Measurements from ENCODE around the gene GZMA. TPM values are rescaled to one million over a fixed set of nuclear protein-coding genes. Genes with fewer than 3 reads are reported as not detected.

GZMA gene
- total RNA-seq, 4 donors from 2014 or later: 0.96 to 4.8 (median 1.8) TPM; not detected in 1

- no peak for DNase-seq (ENCODE audit: low spot score)
- TF ChIP-seq, protein P1, sequence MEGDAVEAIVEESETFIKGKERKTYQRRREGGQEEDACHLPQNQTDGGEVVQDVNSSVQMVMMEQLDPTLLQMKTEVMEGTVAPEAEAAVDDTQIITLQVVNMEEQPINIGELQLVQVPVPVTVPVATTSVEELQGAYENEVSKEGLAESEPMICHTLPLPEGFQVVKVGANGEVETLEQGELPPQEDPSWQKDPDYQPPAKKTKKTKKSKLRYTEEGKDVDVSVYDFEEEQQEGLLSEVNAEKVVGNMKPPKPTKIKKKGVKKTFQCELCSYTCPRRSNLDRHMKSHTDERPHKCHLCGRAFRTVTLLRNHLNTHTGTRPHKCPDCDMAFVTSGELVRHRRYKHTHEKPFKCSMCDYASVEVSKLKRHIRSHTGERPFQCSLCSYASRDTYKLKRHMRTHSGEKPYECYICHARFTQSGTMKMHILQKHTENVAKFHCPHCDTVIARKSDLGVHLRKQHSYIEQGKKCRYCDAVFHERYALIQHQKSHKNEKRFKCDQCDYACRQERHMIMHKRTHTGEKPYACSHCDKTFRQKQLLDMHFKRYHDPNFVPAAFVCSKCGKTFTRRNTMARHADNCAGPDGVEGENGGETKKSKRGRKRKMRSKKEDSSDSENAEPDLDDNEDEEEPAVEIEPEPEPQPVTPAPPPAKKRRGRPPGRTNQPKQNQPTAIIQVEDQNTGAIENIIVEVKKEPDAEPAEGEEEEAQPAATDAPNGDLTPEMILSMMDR (IDR thresholded peaks at IDR 0.05): no peak
- no peak for ATAC-seq (ENCODE audit: low FRiP score)
Measured at GRCh38 chr5:55141945-55142690, 39.7 kb downstream of the GZMA start.

GRCh38 chr5:55143624-55144023 is 41.2 kb downstream of the GZMA start:
- TF ChIP-seq, protein P1 (IDR thresholded peaks at IDR 0.05): no peak
- no peak for DNase-seq (ENCODE audit: low spot score)
- ATAC-seq (ENCODE audit: low FRiP score): no peak

- DNase-seq (ENCODE audit: low spot score) (no peak), ATAC-seq (ENCODE audit: low FRiP score) (no peak)
- TF ChIP-seq, protein P1 (IDR thresholded peaks at IDR 0.05): no peak
Measured at GRCh38 chr5:55146080-55146479, 43.6 kb downstream of the GZMA start.

GRCh38 chr5:55146543-55147151 is 44.2 kb downstream of the GZMA start:
- ATAC-seq (ENCODE audit: low FRiP score): peak; percentile 87
- TF ChIP-seq, protein P1 (IDR thresholded peaks at IDR 0.05): peak in 1 of 3 donors; percentile 54
- peak; percentile 51 for DNase-seq (ENCODE audit: low spot score)

DNA sequence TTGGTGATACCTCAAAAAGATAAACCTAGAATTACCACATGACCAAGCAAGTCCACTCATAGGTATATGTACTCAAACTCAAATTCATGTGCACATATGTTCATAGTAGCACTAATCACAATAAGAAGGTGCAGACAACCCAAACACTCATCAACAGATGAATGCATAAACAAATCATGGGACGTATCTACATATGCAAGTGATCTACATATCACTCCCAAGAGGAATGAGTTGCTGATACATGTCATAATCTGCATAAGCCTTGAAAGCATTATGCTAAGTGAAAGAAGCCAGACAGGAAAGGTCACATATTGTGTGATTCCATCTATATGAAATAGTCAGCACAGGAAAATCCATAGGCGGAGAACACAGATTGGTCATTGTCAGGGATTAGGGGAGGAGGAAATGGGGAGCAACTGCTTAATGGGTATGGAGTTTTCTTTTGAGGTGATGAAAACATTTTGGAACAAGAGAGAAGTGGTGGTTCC is 46.9 kb downstream of the GZMA start:
- DNase-seq (ENCODE audit: low spot score) (no peak), ATAC-seq (ENCODE audit: low FRiP score) (no peak)
- TF ChIP-seq, protein P1 (IDR thresholded peaks at IDR 0.05): no peak

- DNase-seq (ENCODE audit: low spot score) (no peak), ATAC-seq (ENCODE audit: low FRiP score) (no peak)
- TF ChIP-seq, protein P1 (IDR thresholded peaks at IDR 0.05): no peak
Measured at GRCh38 chr5:55151923-55152842, 49.7 kb downstream of the GZMA start.

Measured in omental fat pad (tissue), 4 donors.